Osteoblast (primary cell): ENCODE measurements around the gene HOPX. TPM values are rescaled to one million over a fixed set of nuclear protein-coding genes. Genes with fewer than 3 reads are reported as not detected.

Experiments used
- DNase-seq: peaks from one replicate; pipeline ENCODE4 v3.0.0; 2011; ENCODE audit warnings: low spot score, mixed read lengths; ENCODE audit not compliant: insufficient read length; ENCODE audit errors: missing footprints
- H2AFZ ChIP-seq: 2 replicates; pipeline ENCODE4 v1.6.0; 2011; ENCODE audit warnings: mild to moderate bottlenecking, low read length
- H3K27ac ChIP-seq: 2 replicates; pipeline ENCODE4 v1.5.1; 2011; ENCODE audit warnings: mild to moderate bottlenecking, low read depth, low read length, moderate library complexity
- H3K27me3 ChIP-seq: 2 replicates; pipeline ENCODE4 v1.6.0; 2012; ENCODE audit warnings: mild to moderate bottlenecking, control low read depth, inconsistent platforms, low read length, moderate library complexity; ENCODE audit not compliant: insufficient read depth
- H3K36me3 ChIP-seq: 2 replicates; pipeline ENCODE4 v1.5.1; 2011; ENCODE audit warnings: mild to moderate bottlenecking, low read length, control low read depth, moderate library complexity; ENCODE audit not compliant: insufficient read depth
- H3K4me1 ChIP-seq: 2 replicates; pipeline ENCODE4 v1.5.1; 2011; ENCODE audit warnings: mild to moderate bottlenecking, low read length, control low read depth, moderate library complexity; ENCODE audit not compliant: insufficient read depth
- H3K4me2 ChIP-seq: 2 replicates; pipeline ENCODE4 v1.6.0; 2011; ENCODE audit warnings: mild to moderate bottlenecking, low read length; ENCODE audit not compliant: insufficient read depth
- H3K4me3 ChIP-seq: fragments of 200-600 bp; sonication (generic); 3 replicates; pipeline ENCODE4 v1.5.1; 2012; ENCODE audit warnings: mild to moderate bottlenecking, low read length, inconsistent platforms; ENCODE audit not compliant: insufficient read depth
- H3K79me2 ChIP-seq: 2 replicates; pipeline ENCODE4 v1.6.0; 2012; ENCODE audit warnings: mild to moderate bottlenecking, low read length, control low read depth, inconsistent platforms; ENCODE audit not compliant: insufficient read depth
- H3K9me3 ChIP-seq: 2 replicates; pipeline ENCODE4 v1.5.1; 2011; ENCODE audit warnings: low read depth, low read length, control low read depth
- H4K20me1 ChIP-seq: 2 replicates; pipeline ENCODE4 v1.6.0; 2012; ENCODE audit warnings: mild to moderate bottlenecking, low read length, control low read depth; ENCODE audit not compliant: insufficient read depth
- CTCF ChIP-seq: IDR thresholded peaks from 2 replicates; pipeline ENCODE4 v1.5.1; 2011; ENCODE audit warnings: mild to moderate bottlenecking, low read depth, low read length, moderate library complexity; ENCODE audit errors: extremely low read depth
- total RNA-seq: library from RNA; depleted of rRNA; stranded (reverse); fragments of >200 nt; gene quantifications from 2 replicates; pipeline ENCODE4 v1.2.3, GENCODE V29; 2012

Gene HOPX
- total RNA-seq, 1 donor = 0.36 TPM

GRCh38 chr4:56688094-56688647, 7.1 kb upstream of the HOPX start:
- Histone ChIP-seq H3K4me2 (no peak overlapping the region), H3K36me3 (no peaks in the 10 kb centered on the region), H3K79me2 (no peaks in the 10 kb centered on the region), H3K4me1 (peaks cover 4% of the 10 kb centered on the region), H2AFZ (no peak overlapping the region), H3K27ac (no peak overlapping the region), H3K9me3 (no peaks in the 10 kb centered on the region), H4K20me1 (no peaks in the 10 kb centered on the region), H3K27me3 (peaks cover 18% of the 10 kb centered on the region), H3K4me3 (no peak overlapping the region)
- TF ChIP-seq CTCF = no peak
- no peak for DNase-seq

GRCh38 chr4:56686537-56687231, 5.6 kb upstream of the HOPX start:
- H3K36me3 ChIP-seq = no peaks in the 10 kb centered on the region
- H3K4me1 ChIP-seq = peaks cover 8% of the 10 kb centered on the region
- H3K27me3 ChIP-seq = peaks cover 19% of the 10 kb centered on the region
- no peak for DNase-seq
- no peak overlapping the region for H3K4me2 ChIP-seq
- no peaks in the 10 kb centered on the region for H4K20me1 ChIP-seq
- H2AFZ ChIP-seq = no peak overlapping the region
- no peak overlapping the region for H3K27ac ChIP-seq
- no peaks in the 10 kb centered on the region for H3K9me3 ChIP-seq
- H3K4me3 ChIP-seq = no peak overlapping the region
- no peaks in the 10 kb centered on the region for H3K79me2 ChIP-seq
- no peak for TF ChIP-seq CTCF

GRCh38 chr4:56684320-56685050, 3.4 kb upstream of the HOPX start:
- H3K79me2 ChIP-seq = no peaks in the 10 kb centered on the region
- no peak for DNase-seq
- no peak overlapping the region for H3K27ac ChIP-seq
- no peak overlapping the region for H2AFZ ChIP-seq
- H3K4me1 ChIP-seq = peaks cover 11% of the 10 kb centered on the region
- H3K27me3 ChIP-seq = peaks cover 36% of the 10 kb centered on the region
- TF ChIP-seq CTCF = no peak
- no peaks in the 10 kb centered on the region for H4K20me1 ChIP-seq
- no peak overlapping the region for H3K4me3 ChIP-seq
- H3K36me3 ChIP-seq = no peaks in the 10 kb centered on the region
- H3K4me2 ChIP-seq = no peak overlapping the region
- no peaks in the 10 kb centered on the region for H3K9me3 ChIP-seq

- H4K20me1 ChIP-seq = no peaks in the 10 kb centered on the region
- no peaks in the 10 kb centered on the region for H3K36me3 ChIP-seq
- H3K27ac ChIP-seq = no peak overlapping the region
- peaks cover 11% of the 10 kb centered on the region for H3K4me1 ChIP-seq
- no peak for TF ChIP-seq CTCF
- peaks cover 36% of the 10 kb centered on the region for H3K27me3 ChIP-seq
- H2AFZ ChIP-seq = no peak overlapping the region
- DNase-seq = no peak
- H3K9me3 ChIP-seq = no peaks in the 10 kb centered on the region
- no peaks in the 10 kb centered on the region for H3K79me2 ChIP-seq
- H3K4me3 ChIP-seq = no peak overlapping the region
- H3K4me2 ChIP-seq = no peak overlapping the region
Measured at GRCh38 chr4:56683455-56683854, 2.4 kb upstream of the HOPX start.
